ENCODE data around the gene DYDC2. TPM values are rescaled to one million over a fixed set of nuclear protein-coding genes. Genes with fewer than 3 reads are reported as not detected.
"Not testable (repeated sequence)": the region's sequence is repeated elsewhere in the genome, so short reads cannot be mapped to it uniquely, and the experiment has no call there.

DYDC2 gene
- total RNA-seq, 2 experiments from 2014 or later = not detected

GRCh38 chr10:80414142-80414895 is 57.7 kb downstream of the DYDC2 start:
- Histone ChIP-seq H3K4me2 (ENCODE audit: low read length) (no peak overlapping the region), H3K9me2 (ENCODE audit: insufficient read depth, low read length) (no peaks in the 10 kb centered on the region), H3K79me2 (ENCODE audit: insufficient read depth, low read depth, low read length) (no peaks in the 10 kb centered on the region), H3K4me3 (ENCODE audit: low read depth, low read length, poor library complexity, severe bottlenecking) (no peak overlapping the region), H2AFZ (ENCODE audit: low read length) (no peak overlapping the region), H3K27ac (ENCODE audit: low read depth, low read length, poor library complexity, severe bottlenecking) (no peak overlapping the region), H3K9me3 (ENCODE audit: low read length) (no peaks in the 10 kb centered on the region), H3K36me3 (ENCODE audit: insufficient read depth, low read length) (no peaks in the 10 kb centered on the region), H3K4me1 (ENCODE audit: insufficient read depth, low read length, poor library complexity, severe bottlenecking) (no peaks in the 10 kb centered on the region), H4K20me1 (ENCODE audit: insufficient read depth, low read length) (no peaks in the 10 kb centered on the region)
- no TSS peak for BruUV-seq (replicated peaks)
- TF ChIP-seq EZH2phosphoT487 (IDR thresholded peaks at IDR 0.05; ENCODE audit: borderline replicate concordance, low read depth, low read length) (no peak), CTCF (conservative IDR thresholded peaks at IDR 0.05; ENCODE audit: low read length) (no peak)
- no peak for DNase-seq (ENCODE audit: low spot score)
- intact Hi-C loops (cut with micrococcal nuclease; ENCODE audit: unreplicated experiment) = no loop called here
- ChIA-PET CTCF (ENCODE audit: unreplicated experiment) (no interaction called here), POLR2A (no interaction called here)

- H4K20me1 ChIP-seq (ENCODE audit: insufficient read depth, low read length) = no peaks in the 10 kb centered on the region
- no peaks in the 10 kb centered on the region for H3K79me2 ChIP-seq (ENCODE audit: insufficient read depth, low read depth, low read length)
- H3K27ac ChIP-seq (ENCODE audit: low read depth, low read length, poor library complexity, severe bottlenecking) = no peak overlapping the region
- no peak overlapping the region for H3K4me2 ChIP-seq (ENCODE audit: low read length)
- no peaks in the 10 kb centered on the region for H3K9me2 ChIP-seq (ENCODE audit: insufficient read depth, low read length)
- no peak overlapping the region for H2AFZ ChIP-seq (ENCODE audit: low read length)
- no TSS peak for BruUV-seq (replicated peaks)
- no peaks in the 10 kb centered on the region for H3K9me3 ChIP-seq (ENCODE audit: low read length)
- ChIA-PET CTCF (ENCODE audit: unreplicated experiment) (no interaction called here), POLR2A (no interaction called here)
- intact Hi-C loops (cut with micrococcal nuclease; ENCODE audit: unreplicated experiment) = no loop called here
- H3K4me1 ChIP-seq (ENCODE audit: insufficient read depth, low read length, poor library complexity, severe bottlenecking) = no peaks in the 10 kb centered on the region
- TF ChIP-seq CTCF (conservative IDR thresholded peaks at IDR 0.05; ENCODE audit: low read length) = no peak
- no peaks in the 10 kb centered on the region for H3K36me3 ChIP-seq (ENCODE audit: insufficient read depth, low read length)
- no peak for DNase-seq (ENCODE audit: low spot score)
- no peak overlapping the region for H3K4me3 ChIP-seq (ENCODE audit: low read depth, low read length, poor library complexity, severe bottlenecking)
These were observed 59.3 kb downstream of the DYDC2 start for GRCh38 chr10:80415734-80416478.

- Histone ChIP-seq H3K79me2 (ENCODE audit: insufficient read depth, low read depth, low read length) (no peaks in the 10 kb centered on the region), H3K9me2 (ENCODE audit: insufficient read depth, low read length) (no peaks in the 10 kb centered on the region), H3K27ac (ENCODE audit: low read depth, low read length, poor library complexity, severe bottlenecking) (no peak overlapping the region), H3K36me3 (ENCODE audit: insufficient read depth, low read length) (no peaks in the 10 kb centered on the region), H2AFZ (ENCODE audit: low read length) (no peak overlapping the region), H3K4me1 (ENCODE audit: insufficient read depth, low read length, poor library complexity, severe bottlenecking) (peaks cover 5% of the 10 kb centered on the region), H3K4me2 (ENCODE audit: low read length) (no peak overlapping the region), H4K20me1 (ENCODE audit: insufficient read depth, low read length) (no peaks in the 10 kb centered on the region), H3K4me3 (ENCODE audit: low read depth, low read length, poor library complexity, severe bottlenecking) (no peak overlapping the region), H3K9me3 (ENCODE audit: low read length) (no peaks in the 10 kb centered on the region)
- no TSS peak for BruUV-seq (replicated peaks)
- CTCF ChIA-PET (ENCODE audit: unreplicated experiment) = no interaction called here
- POLR2A ChIA-PET = no interaction called here
- TF ChIP-seq CTCF (conservative IDR thresholded peaks at IDR 0.05; ENCODE audit: low read length) = no peak
- no peak for TF ChIP-seq EZH2phosphoT487 (IDR thresholded peaks at IDR 0.05; ENCODE audit: borderline replicate concordance, low read depth, low read length)
- intact Hi-C loops (cut with micrococcal nuclease; ENCODE audit: unreplicated experiment) = no loop called here
- no peak for DNase-seq (ENCODE audit: low spot score)
These were observed 60.0 kb downstream of the DYDC2 start for GRCh38 chr10:80416479-80417098.

- POLR2A ChIA-PET; H3K79me2 ChIP-seq (ENCODE audit: insufficient read depth, low read depth, low read length); H3K9me2 ChIP-seq (ENCODE audit: insufficient read depth, low read length); BruUV-seq (replicated peaks); CTCF ChIA-PET (ENCODE audit: unreplicated experiment); H3K4me2 ChIP-seq (ENCODE audit: low read length); H2AFZ ChIP-seq (ENCODE audit: low read length); H3K36me3 ChIP-seq (ENCODE audit: insufficient read depth, low read length); H4K20me1 ChIP-seq (ENCODE audit: insufficient read depth, low read length); H3K4me3 ChIP-seq (ENCODE audit: low read depth, low read length, poor library complexity, severe bottlenecking); H3K27ac ChIP-seq (ENCODE audit: low read depth, low read length, poor library complexity, severe bottlenecking); DNase-seq (ENCODE audit: low spot score); H3K9me3 ChIP-seq (ENCODE audit: low read length); intact Hi-C loops (cut with micrococcal nuclease; ENCODE audit: unreplicated experiment): not testable (repeated sequence)
- H3K4me1 ChIP-seq (ENCODE audit: insufficient read depth, low read length, poor library complexity, severe bottlenecking) = peaks cover 12% of the 10 kb centered on the region
These were observed 60.7 kb downstream of the DYDC2 start for GRCh38 chr10:80417256-80417655.
